Pancreas (tissue), 10 donors: ENCODE results near the gene URB2. TPM values are rescaled to one million over a fixed set of nuclear protein-coding genes. Genes with fewer than 3 reads are reported as not detected.
A peak's percentile ranks its signal among the peaks of the same experiment; 100 is the strongest.

Experiments used
- ATAC-seq, 4 donors: fragments of 200-7000 bp; cut with Tn5 transposase; one replicate each; pipeline versions ENCODE4 v1.8.0 to v1.9.1; 2020; ENCODE audit warnings: mild to moderate bottlenecking in 4 of 4, moderate library complexity in 4 of 4
- DNase-seq, 6 donors: peaks; one replicate each; pipeline ENCODE4 v3.0.0-alpha.2; 2020
- FAIRE-seq: peaks from 2 replicates; lab custom pipeline; 2012; peaks lifted over from hg19 to GRCh38; lab: Jason Lieb, UNC
- H3K27ac ChIP-seq, 4 donors: fragments of 200-600 bp; sonication (generic); 1 replicate in 3 of 4; 2 replicates in 1 of 4; pipeline versions ENCODE4 v1.5.0 to v1.8.0; 2020
- H3K27me3 ChIP-seq, 4 donors: fragments of 200-600 bp; one replicate each; pipeline ENCODE4 v1.8.0; 2021
- H3K36me3 ChIP-seq, 3 donors: fragments of 200-600 bp; sonication (generic) in 1 of 3; one replicate each; pipeline versions ENCODE4 v1.5.0 to v1.8.0; 2020 to 2021
- H3K4me1 ChIP-seq, 3 donors: fragments of 200-600 bp; one replicate each; pipeline ENCODE4 v1.8.0; 2021
- H3K4me3 ChIP-seq, 4 donors: fragments of 200-600 bp; sonication (generic) in 2 of 4; one replicate each; pipeline versions ENCODE4 v1.5.0 to v1.8.0; 2020 to 2021
- H3K9me3 ChIP-seq, 4 donors: fragments of 200-600 bp; one replicate each; pipeline ENCODE4 v1.8.0; 2021
- WGBS, 2 donors: extraction: QIAGEN DNeasy Blood & Tissue Kit; methylation state at CpG; one replicate each; pipeline ENCODE4 v1.1.7; 2013; 5-methylcytosine and 5-hydroxymethylcytosine counted together
- intact Hi-C, 3 donors: fragments of 100-400 bp; cut with DNase I; formaldehyde crosslinking; loops; one replicate each; pipeline versions ENCODE4 v1.11.1 to v1.14.2; 2022
- polyA plus RNA-seq, 2 donors: library from polyadenylated mRNA; stranded (reverse); fragments of 200-250 nt; gene quantifications; one replicate each; pipeline ENCODE4 v1.2.3, GENCODE V29; 2013
- total RNA-seq, 6 donors: library from RNA; stranded (reverse); fragmentation: NEBNext Ultra II Directional in 4 of 6; extraction: Animal tissue kit (Norgen Biotek cat#: 25700) in 4 of 6; gene quantifications; one replicate each; pipeline versions ENCODE4 v1.2.1 to v1.2.4, GENCODE V29; 2021 to 2023
- TF ChIP-seq, protein P1 (sequence below), 4 donors: fragments of 200-600 bp; sonication (generic) in 3 of 4; IDR thresholded peaks; one replicate each; pipeline versions ENCODE4 v1.5.0 to v1.8.0; 2021; ENCODE audit warnings: antibody characterized with exemption in 4 of 4
- donor health status: healthy with polysubstance abuse.
- donor health status: DM: no; HTN: no; CAD: no; lungs with moderate emphysema.
- donor health status: DM: no; HTN: no; CAD: no.
- donor health status: control.
- donor health status: control.
- donor health status: Bipolar disorder and iron deficiency.
- donor health status: DM: yes; HTN: yes; CAD: no.
- donor health status: DM: no; HTN: no; CAD: no.
- donor health status: DM: no; HTN: no; CAD: no.
- donor health status: DM: yes; HTN: yes; CAD: no.

URB2 gene
- total and polyA plus RNA-seq, 8 donors: 2.0 to 4.7 (median 3.0) TPM

DNA sequence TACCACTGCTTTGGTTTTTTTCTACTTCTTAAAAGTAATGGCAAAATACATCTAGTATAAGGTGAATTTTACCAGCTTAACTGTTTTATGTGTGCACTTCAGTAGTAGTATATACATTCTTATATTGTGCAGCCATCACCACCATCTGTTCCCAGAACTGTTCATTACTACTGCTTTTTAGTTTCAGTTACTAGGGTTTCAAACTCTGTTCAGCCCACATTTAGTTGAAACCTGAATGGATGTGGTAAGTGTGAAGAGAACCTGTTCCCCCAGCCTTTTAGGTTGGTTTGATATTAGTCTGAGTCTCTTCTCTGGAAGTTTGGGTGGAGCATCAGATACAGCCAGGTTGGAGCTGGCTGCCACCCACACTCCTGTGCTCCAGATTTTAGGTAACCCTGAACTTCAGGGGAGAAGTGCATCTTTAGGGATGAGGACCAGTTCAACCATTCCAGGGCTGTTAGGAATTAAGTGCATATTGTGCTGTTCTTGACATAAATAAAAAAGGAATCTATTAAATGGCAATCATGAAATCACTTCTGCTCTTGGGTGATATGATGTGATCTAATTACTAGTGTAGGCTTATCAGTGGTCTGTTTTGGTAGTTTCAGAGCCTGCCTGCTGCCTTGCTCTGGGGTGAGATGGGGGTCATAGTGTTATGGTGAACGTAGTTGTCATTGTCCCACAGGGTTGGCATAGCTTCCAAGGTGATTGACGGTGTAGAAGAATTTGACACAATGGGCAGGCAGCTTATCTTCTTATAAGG lies 32.1 kb downstream of the URB2 start:
- DNase-seq (no peak), FAIRE-seq (no peak), ATAC-seq (no peak)
- intact Hi-C loops: loop anchor here in 1 of 3 donors (10.0 kb wide), 1 partner anchor 657 kb away; no protein-coding TSS in a partner anchor
- H3K4me3 ChIP-seq: no peak overlapping the region
- no peaks in the 10 kb centered on the region for H3K27me3 ChIP-seq
- H3K4me1 ChIP-seq: no peaks in the 10 kb centered on the region
- no peaks in the 10 kb centered on the region for H3K9me3 ChIP-seq
- no peak overlapping the region for H3K27ac ChIP-seq
- peaks cover 0 to 6% (median 3%) of the 10 kb centered on the region in 3 donors for H3K36me3 ChIP-seq
- 93 to 98% methylated on average over 2 of the region's 2 CpGs for WGBS, 2 donors
- TF ChIP-seq, protein P1, sequence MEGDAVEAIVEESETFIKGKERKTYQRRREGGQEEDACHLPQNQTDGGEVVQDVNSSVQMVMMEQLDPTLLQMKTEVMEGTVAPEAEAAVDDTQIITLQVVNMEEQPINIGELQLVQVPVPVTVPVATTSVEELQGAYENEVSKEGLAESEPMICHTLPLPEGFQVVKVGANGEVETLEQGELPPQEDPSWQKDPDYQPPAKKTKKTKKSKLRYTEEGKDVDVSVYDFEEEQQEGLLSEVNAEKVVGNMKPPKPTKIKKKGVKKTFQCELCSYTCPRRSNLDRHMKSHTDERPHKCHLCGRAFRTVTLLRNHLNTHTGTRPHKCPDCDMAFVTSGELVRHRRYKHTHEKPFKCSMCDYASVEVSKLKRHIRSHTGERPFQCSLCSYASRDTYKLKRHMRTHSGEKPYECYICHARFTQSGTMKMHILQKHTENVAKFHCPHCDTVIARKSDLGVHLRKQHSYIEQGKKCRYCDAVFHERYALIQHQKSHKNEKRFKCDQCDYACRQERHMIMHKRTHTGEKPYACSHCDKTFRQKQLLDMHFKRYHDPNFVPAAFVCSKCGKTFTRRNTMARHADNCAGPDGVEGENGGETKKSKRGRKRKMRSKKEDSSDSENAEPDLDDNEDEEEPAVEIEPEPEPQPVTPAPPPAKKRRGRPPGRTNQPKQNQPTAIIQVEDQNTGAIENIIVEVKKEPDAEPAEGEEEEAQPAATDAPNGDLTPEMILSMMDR (IDR thresholded peaks at IDR 0.05): no peak

DNA sequence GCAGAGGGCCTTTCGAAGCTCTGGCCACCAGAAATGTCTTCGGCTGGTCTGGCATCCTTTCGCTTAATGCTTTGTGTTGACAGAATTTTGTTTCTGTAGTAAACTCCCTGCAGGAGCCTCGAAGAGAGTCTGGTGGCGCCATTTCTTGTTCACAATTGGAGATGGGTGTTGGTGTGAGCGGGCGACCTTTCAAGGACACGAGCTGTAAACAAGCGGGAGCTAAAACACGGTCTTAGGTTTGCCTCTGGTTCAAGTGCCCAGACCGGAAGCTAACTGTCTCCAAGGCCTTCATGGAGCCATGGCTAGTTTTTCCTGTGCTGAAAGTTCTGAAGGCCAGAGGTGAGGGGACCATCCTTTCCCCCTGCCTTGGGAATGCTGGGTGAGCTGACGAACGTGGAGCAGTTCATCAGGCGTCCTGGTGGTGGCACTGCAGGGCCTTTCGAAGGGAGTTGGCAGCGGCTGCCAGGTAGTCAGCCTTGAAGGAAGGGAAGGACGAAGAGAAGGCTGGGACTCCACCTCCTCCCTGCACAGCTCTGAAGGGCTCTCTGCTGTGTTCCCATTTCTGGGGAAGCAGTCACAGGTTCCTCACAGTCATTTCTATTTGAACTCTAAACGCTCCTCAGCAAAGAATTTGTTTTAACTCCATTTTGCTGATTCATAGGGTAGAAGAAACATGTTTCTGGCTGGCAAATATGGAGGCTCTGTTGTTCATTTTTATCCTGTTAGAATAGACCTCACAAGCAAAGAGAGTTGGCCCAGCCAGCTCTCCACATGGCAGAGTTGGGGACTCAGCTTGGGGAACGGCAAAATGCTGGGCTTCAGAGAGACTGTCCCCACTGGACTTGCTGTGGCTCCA lies 35.2 kb downstream of the URB2 start:
- TF ChIP-seq, protein P1 (IDR thresholded peaks at IDR 0.05): peak; percentile 77 to 88 (median 82)
- no peak overlapping the region for H3K27ac ChIP-seq
- peaks cover 0 to 6% (median 3%) of the 10 kb centered on the region in 3 donors for H3K36me3 ChIP-seq
- no peak overlapping the region for H3K4me3 ChIP-seq
- peak; percentile 97 to 100 (median 99) for ATAC-seq
- H3K27me3 ChIP-seq: no peaks in the 10 kb centered on the region
- no peaks in the 10 kb centered on the region for H3K9me3 ChIP-seq
- DNase-seq: peak; percentile 73 to 92 (median 86)
- H3K4me1 ChIP-seq: no peaks in the 10 kb centered on the region
- no peak for FAIRE-seq
- intact Hi-C loops: loop anchor here in 2 of 3 donors (5.0 kb wide), 2 partner anchors 646 to 651 kb away; no protein-coding TSS in a partner anchor
- 43 to 47% methylated on average over 19 of the region's 19 CpGs for WGBS, 2 donors

DNA sequence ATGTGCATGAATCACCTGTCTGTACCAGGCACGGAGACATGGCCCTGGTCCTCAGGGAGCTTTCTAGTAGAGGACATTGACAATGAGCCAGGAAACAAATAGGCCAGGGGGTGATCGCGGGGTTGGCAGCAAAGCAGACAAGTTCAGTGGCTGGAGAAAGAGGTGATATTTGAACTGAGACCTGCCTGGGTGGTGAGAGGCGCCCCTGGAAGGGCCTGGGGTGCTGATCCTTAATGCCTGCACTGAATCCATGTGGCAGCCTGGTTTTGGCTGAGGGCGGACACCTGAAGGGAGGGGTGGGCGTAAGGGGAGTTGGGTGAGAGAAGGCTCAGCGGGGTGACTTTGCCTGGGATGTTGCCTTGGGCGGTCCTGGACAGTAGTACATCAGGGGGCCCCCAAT lies 35.9 kb downstream of the URB2 start:
- H3K4me3 ChIP-seq: no peak overlapping the region
- H3K27me3 ChIP-seq: no peaks in the 10 kb centered on the region
- no peak overlapping the region for H3K27ac ChIP-seq
- 85 to 88% methylated on average over 8 of the region's 8 CpGs for WGBS, 2 donors
- no peak for ATAC-seq
- no peak for FAIRE-seq
- H3K36me3 ChIP-seq: peaks cover 0 to 6% (median 3%) of the 10 kb centered on the region in 3 donors
- H3K9me3 ChIP-seq: no peaks in the 10 kb centered on the region
- peak in 1 of 6 donors; percentile 38 for DNase-seq
- intact Hi-C loops: loop anchor here in 2 of 3 donors (5.0 kb wide), 2 partner anchors 645 to 650 kb away; no protein-coding TSS in a partner anchor
- TF ChIP-seq, protein P1 (IDR thresholded peaks at IDR 0.05): no peak
- no peaks in the 10 kb centered on the region for H3K4me1 ChIP-seq

DNA sequence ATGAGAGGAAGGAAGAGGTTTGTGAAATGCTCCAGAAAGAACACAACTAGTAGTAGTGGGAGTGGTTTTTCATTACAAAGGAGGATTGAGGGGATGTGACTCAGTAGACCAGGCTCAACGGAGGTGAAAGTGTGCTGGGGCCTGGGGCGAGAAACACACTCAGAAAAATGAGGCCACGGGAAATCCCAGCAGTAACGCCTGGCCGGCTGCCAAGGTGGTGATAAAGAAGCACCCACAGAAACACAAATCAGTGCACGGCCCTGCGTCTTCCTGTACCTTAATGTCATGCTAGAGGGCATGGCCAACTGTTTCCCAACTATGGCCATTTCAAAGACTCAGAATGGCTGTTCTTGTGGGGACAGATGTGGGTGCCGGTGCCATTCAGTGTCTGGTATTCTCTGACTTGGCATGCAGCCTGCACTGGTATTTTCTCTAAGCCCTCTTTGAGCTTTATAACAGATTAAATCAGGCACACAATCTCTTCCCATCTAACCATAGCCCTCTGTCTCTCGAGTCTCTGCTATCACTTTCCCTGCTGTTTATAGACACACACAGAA lies 38.2 kb downstream of the URB2 start:
- Histone ChIP-seq H3K36me3 (peaks cover 0 to 3% (median 3%) of the 10 kb centered on the region in 3 donors), H3K27ac (no peak overlapping the region), H3K27me3 (no peaks in the 10 kb centered on the region), H3K4me1 (no peaks in the 10 kb centered on the region), H3K4me3 (no peak overlapping the region), H3K9me3 (no peaks in the 10 kb centered on the region)
- intact Hi-C loops: loop anchor here in 2 of 3 donors (5.0 kb wide), 2 partner anchors 643 to 648 kb away; no protein-coding TSS in a partner anchor
- FAIRE-seq (no peak), DNase-seq (peak in 2 of 6 donors; percentile 55 to 66), ATAC-seq (no peak)
- 67 to 77% methylated on average over 9 of the region's 9 CpGs for WGBS, 2 donors
- TF ChIP-seq, protein P1 (IDR thresholded peaks at IDR 0.05): no peak
